Caco-2 (cell line): Measurements from ENCODE around the gene ATP6AP2. TPM values are rescaled to one million over a fixed set of nuclear protein-coding genes. Genes with fewer than 3 reads are reported as not detected.
"Not testable (repeated sequence)": the region's sequence is repeated elsewhere in the genome, so short reads cannot be mapped to it uniquely, and the experiment has no call there.

Experiments used
- BruUV-seq: library from RNA; stranded (reverse); fragments of 400-500 nt; replicated peaks from 2 replicates; lab custom pipeline; 2021; lab: Mats Ljungman, UMichigan
- CTCF ChIA-PET: fragments of 300-600 bp; sonication (Branson Sonifier 250); formaldehyde crosslinking; loops from one replicate; lab custom pipeline; 2022; ENCODE audit warnings: antibody characterized with exemption; lab: Charles Lee
- POLR2A ChIA-PET: fragments of 300-600 bp; sonication (Branson Sonifier 250); formaldehyde crosslinking; loops from one replicate; lab custom pipeline; 2022; ENCODE audit warnings: antibody characterized with exemption; lab: Charles Lee
- DNase-seq, 2 experiments: peaks; one replicate each; pipeline versions ENCODE4 v3.0.0 to v3.0.0-alpha.2; 2020 to 2022
- H3K27me3 ChIP-seq: replicated peaks from 2 replicates; pipeline ENCODE4 v1.6.0; 2011; ENCODE audit warnings: low read length; ENCODE audit not compliant: control insufficient read depth, insufficient read depth
- H3K36me3 ChIP-seq: 2 replicates; pipeline ENCODE4 v1.5.1; 2011; ENCODE audit warnings: low read length; ENCODE audit not compliant: control insufficient read depth, insufficient read depth
- H3K4me1 ChIP-seq: fragments of 250-450 bp; sonication (Bioruptor Pico); 2 replicates; pipeline ENCODE4 v1.5.1; 2020; ENCODE audit warnings: mild to moderate bottlenecking
- H3K4me3 ChIP-seq: 2 replicates; pipeline ENCODE4 v1.5.1; 2011; ENCODE audit warnings: low read depth, mild to moderate bottlenecking, control low read depth, low read length
- H3K9me3 ChIP-seq: fragments of 250-450 bp; sonication (Bioruptor Pico); 2 replicates; pipeline ENCODE4 v1.5.1; 2020; ENCODE audit warnings: mild to moderate bottlenecking, moderate library complexity
- H3K27ac Mint-ChIP-seq: one replicate; pipeline ENCODE4 v1.8.0; 2022; ENCODE audit warnings: mixed read lengths; ENCODE audit not compliant: unreplicated experiment
- H3K27me3 Mint-ChIP-seq: one replicate; pipeline ENCODE4 v1.8.0; 2022; ENCODE audit warnings: mixed read lengths; ENCODE audit not compliant: insufficient read depth, unreplicated experiment
- H3K36me3 Mint-ChIP-seq: one replicate; pipeline ENCODE4 v1.8.0; 2022; ENCODE audit warnings: mild to moderate bottlenecking, mixed read lengths; ENCODE audit not compliant: insufficient read depth, unreplicated experiment
- H3K4me1 Mint-ChIP-seq: one replicate; pipeline ENCODE4 v1.8.0; 2022; ENCODE audit warnings: low read depth, mixed read lengths; ENCODE audit not compliant: unreplicated experiment
- H3K4me3 Mint-ChIP-seq: one replicate; pipeline ENCODE4 v1.8.0; 2022; ENCODE audit warnings: mild to moderate bottlenecking, moderate library complexity, mixed read lengths; ENCODE audit not compliant: unreplicated experiment
- H3K9me3 Mint-ChIP-seq: one replicate; pipeline ENCODE4 v1.8.0; 2022; ENCODE audit warnings: mixed read lengths; ENCODE audit not compliant: unreplicated experiment
- CTCF ChIP-seq, 2 experiments: fragments of 200-600 bp in 1 of 2; IDR thresholded peaks; 1 replicate in 1 of 2; 2 replicates in 1 of 2; pipeline versions ENCODE4 v1.5.1 to v1.8.0; 2011 to 2022; ENCODE audit warnings: antibody characterized with exemption in 1 of 2, control low read depth in 1 of 2, inconsistent platforms in 1 of 2, low read depth in 1 of 2, low read length in 1 of 2, mild to moderate bottlenecking in 1 of 2, moderate library complexity in 1 of 2; ENCODE audit not compliant: insufficient read depth in 1 of 2, severe bottlenecking in 1 of 2, unreplicated experiment in 1 of 2
- intact Hi-C: fragments of 100-400 bp; cut with micrococcal nuclease; formaldehyde crosslinking; loops from one replicate; pipeline ENCODE4 v1.10.0; 2022; ENCODE audit not compliant: unreplicated experiment
- total RNA-seq: library from RNA; stranded (reverse); gene quantifications from 2 replicates; pipeline ENCODE4 v1.2.3, GENCODE V29; 2022

The ATP6AP2 gene
- total RNA-seq, 1 experiment from 2014 or later = 90.0 TPM

GRCh38 chrX:40570346-40571093, 10.2 kb upstream of the ATP6AP2 start:
- CTCF ChIA-PET = no interaction called here

GRCh38 chrX:40571164-40571563, 9.6 kb upstream of the ATP6AP2 start:
- H3K36me3 ChIP-seq, H3K9me3 ChIP-seq, H3K4me1 ChIP-seq, H3K36me3 Mint-ChIP-seq, H3K9me3 Mint-ChIP-seq, H3K27me3 Mint-ChIP-seq, DNase-seq, H3K4me3 ChIP-seq, BruUV-seq, H3K4me1 Mint-ChIP-seq, H3K27me3 ChIP-seq, intact Hi-C loops, H3K27ac Mint-ChIP-seq, H3K4me3 Mint-ChIP-seq, POLR2A ChIA-PET: not testable (repeated sequence)
- CTCF ChIA-PET = interaction anchor here (1.2 kb wide), 1 partner anchor 9 kb away, joined by 3 read pairs; the partner anchor contains the start of gene ATP6AP2

More at GRCh38 chrX:40570346-40571093, 10.2 kb upstream of the ATP6AP2 start:
- H3K27ac Mint-ChIP-seq = no peak overlapping the region
- Histone ChIP-seq H3K4me1 (no peaks in the 10 kb centered on the region), H3K27me3 (no peaks in the 10 kb centered on the region), H3K9me3 (no peaks in the 10 kb centered on the region), H3K36me3 (no peaks in the 10 kb centered on the region), H3K4me3 (no peak overlapping the region)
- H3K4me1 Mint-ChIP-seq = no peaks in the 10 kb centered on the region
- no peaks in the 10 kb centered on the region for H3K9me3 Mint-ChIP-seq
- no peak for TF ChIP-seq CTCF (IDR thresholded peaks at IDR 0.05; ENCODE audit: insufficient read depth in 1 of 2, low read depth in 1 of 2, low read length in 1 of 2, severe bottlenecking in 1 of 2, unreplicated experiment in 1 of 2)
- H3K36me3 Mint-ChIP-seq = no peaks in the 10 kb centered on the region
- POLR2A ChIA-PET = no interaction called here
- no peak for DNase-seq
- no peaks in the 10 kb centered on the region for H3K27me3 Mint-ChIP-seq
- intact Hi-C loops = no loop called here
- no TSS peak for BruUV-seq
- no peak overlapping the region for H3K4me3 Mint-ChIP-seq

- Mint-ChIP-seq H3K9me3 (no peaks in the 10 kb centered on the region), H3K36me3 (no peaks in the 10 kb centered on the region), H3K27ac (no peak overlapping the region), H3K27me3 (no peaks in the 10 kb centered on the region), H3K4me1 (no peaks in the 10 kb centered on the region), H3K4me3 (no peak overlapping the region)
- ChIA-PET POLR2A (no interaction called here), CTCF (interaction anchor here (1.2 kb wide), 1 partner anchor 9 kb away, joined by 3 read pairs; the partner anchor contains the start of gene ATP6AP2)
- H3K9me3 ChIP-seq = no peaks in the 10 kb centered on the region
- no peaks in the 10 kb centered on the region for H3K4me1 ChIP-seq
- H3K27me3 ChIP-seq = no peaks in the 10 kb centered on the region
- intact Hi-C loops = no loop called here
- TF ChIP-seq CTCF (IDR thresholded peaks at IDR 0.05; ENCODE audit: insufficient read depth in 1 of 2, low read depth in 1 of 2, low read length in 1 of 2, severe bottlenecking in 1 of 2, unreplicated experiment in 1 of 2) = no peak
- no peak for DNase-seq
- no peaks in the 10 kb centered on the region for H3K36me3 ChIP-seq
- no peak overlapping the region for H3K4me3 ChIP-seq
- BruUV-seq = no TSS peak
These were observed 9.2 kb upstream of the ATP6AP2 start for GRCh38 chrX:40571600-40571999.
